ENCODE measurements around the gene SPINK1.

DNA sequence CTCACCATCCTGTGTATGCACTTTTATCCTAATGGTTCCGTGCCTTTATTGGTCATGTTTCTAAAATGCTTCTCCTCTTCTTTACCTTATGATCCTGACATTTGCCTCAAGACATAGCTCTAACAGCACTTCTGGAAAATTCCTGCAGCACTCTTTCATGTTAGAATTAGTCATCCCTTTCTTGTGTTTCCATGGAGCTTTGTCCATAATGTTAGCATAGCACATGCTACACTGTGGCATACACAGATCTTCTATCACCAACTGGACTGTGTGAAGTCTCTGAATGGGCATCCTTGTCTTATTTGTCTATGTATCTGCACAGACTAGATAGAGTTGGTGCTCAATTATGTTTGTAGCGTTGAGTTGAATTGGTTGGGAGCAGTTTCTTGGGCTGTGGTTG is 49.0 kb upstream of the SPINK1 start:
- TF ChIP-seq, protein P1, sequence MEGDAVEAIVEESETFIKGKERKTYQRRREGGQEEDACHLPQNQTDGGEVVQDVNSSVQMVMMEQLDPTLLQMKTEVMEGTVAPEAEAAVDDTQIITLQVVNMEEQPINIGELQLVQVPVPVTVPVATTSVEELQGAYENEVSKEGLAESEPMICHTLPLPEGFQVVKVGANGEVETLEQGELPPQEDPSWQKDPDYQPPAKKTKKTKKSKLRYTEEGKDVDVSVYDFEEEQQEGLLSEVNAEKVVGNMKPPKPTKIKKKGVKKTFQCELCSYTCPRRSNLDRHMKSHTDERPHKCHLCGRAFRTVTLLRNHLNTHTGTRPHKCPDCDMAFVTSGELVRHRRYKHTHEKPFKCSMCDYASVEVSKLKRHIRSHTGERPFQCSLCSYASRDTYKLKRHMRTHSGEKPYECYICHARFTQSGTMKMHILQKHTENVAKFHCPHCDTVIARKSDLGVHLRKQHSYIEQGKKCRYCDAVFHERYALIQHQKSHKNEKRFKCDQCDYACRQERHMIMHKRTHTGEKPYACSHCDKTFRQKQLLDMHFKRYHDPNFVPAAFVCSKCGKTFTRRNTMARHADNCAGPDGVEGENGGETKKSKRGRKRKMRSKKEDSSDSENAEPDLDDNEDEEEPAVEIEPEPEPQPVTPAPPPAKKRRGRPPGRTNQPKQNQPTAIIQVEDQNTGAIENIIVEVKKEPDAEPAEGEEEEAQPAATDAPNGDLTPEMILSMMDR (IDR thresholded peaks at IDR 0.05; ENCODE audit: low read depth, low read length, poor library complexity, severe bottlenecking), result no peak
- TF ChIP-seq EZH2phosphoT487 (IDR thresholded peaks at IDR 0.05; ENCODE audit: borderline replicate concordance, low read length), result no peak
